ENCODE results near the gene GFY. TPM values are rescaled to one million over a fixed set of nuclear protein-coding genes. Genes with fewer than 3 reads are reported as not detected.

The GFY gene
- total RNA-seq, 2 donors from 2014 or later = 0.18 TPM; not detected in 1

GRCh38 chr19:49468199-49468598 is 43.0 kb downstream of the GFY start:
- Histone ChIP-seq H3K9ac (ENCODE audit: extremely low read depth, low read length, poor library complexity, severe bottlenecking) (no peak overlapping the region), H3K27me3 (ENCODE audit: control insufficient read depth, insufficient read depth, low read length, poor library complexity, severe bottlenecking) (no peaks in the 10 kb centered on the region), H3K4me3 (ENCODE audit: low read length) (no peak overlapping the region), H3K36me3 (ENCODE audit: control insufficient read depth, insufficient read depth, low read length) (peaks cover 33% of the 10 kb centered on the region), H3K4me1 (ENCODE audit: control insufficient read depth, insufficient read depth, low read length) (no peaks in the 10 kb centered on the region), H3K27ac (ENCODE audit: low read depth, low read length) (no peak overlapping the region), H3K9me3 (ENCODE audit: control insufficient read depth, low read length) (no peaks in the 10 kb centered on the region)
- 89 to 90% methylated on average over 13 to 19 of the region's 19 CpGs for WGBS, 2 experiments (ENCODE audit: insufficient coverage in 1 of 2, insufficient read length in 1 of 2)
- Mint-ChIP-seq H3K4me1 (no peaks in the 10 kb centered on the region), H3K36me3 (ENCODE audit: low read depth) (peaks cover 27% of the 10 kb centered on the region), H3K9me3 (no peaks in the 10 kb centered on the region), H3K4me3 (no peak overlapping the region), H3K27ac (no peak overlapping the region), H3K27me3 (ENCODE audit: insufficient read depth) (no peaks in the 10 kb centered on the region)
- no peak for DNase-seq
- no peak for TF ChIP-seq CTCF (conservative IDR thresholded peaks at IDR 0.05)

- H3K9me3 Mint-ChIP-seq = no peaks in the 10 kb centered on the region
- peak; percentile 93 for DNase-seq
- no peak for TF ChIP-seq CTCF (conservative IDR thresholded peaks at IDR 0.05)
- Histone ChIP-seq H3K27ac (ENCODE audit: low read depth, low read length) (no peak overlapping the region), H3K9ac (ENCODE audit: extremely low read depth, low read length, poor library complexity, severe bottlenecking) (no peak overlapping the region), H3K36me3 (ENCODE audit: control insufficient read depth, insufficient read depth, low read length) (peaks cover 33% of the 10 kb centered on the region), H3K9me3 (ENCODE audit: control insufficient read depth, low read length) (no peaks in the 10 kb centered on the region), H3K4me3 (ENCODE audit: low read length) (no peak overlapping the region), H3K27me3 (ENCODE audit: control insufficient read depth, insufficient read depth, low read length, poor library complexity, severe bottlenecking) (no peaks in the 10 kb centered on the region), H3K4me1 (ENCODE audit: control insufficient read depth, insufficient read depth, low read length) (no peaks in the 10 kb centered on the region)
- H3K4me3 Mint-ChIP-seq = no peak overlapping the region
- H3K4me1 Mint-ChIP-seq = no peaks in the 10 kb centered on the region
- peak overlapping the region; percentile 49 for H3K27ac Mint-ChIP-seq
- 85 to 90% methylated on average over 9 to 15 of the region's 15 CpGs for WGBS, 2 experiments (ENCODE audit: insufficient coverage in 1 of 2, insufficient read length in 1 of 2)
- H3K27me3 Mint-ChIP-seq (ENCODE audit: insufficient read depth) = no peaks in the 10 kb centered on the region
- peaks cover 27% of the 10 kb centered on the region for H3K36me3 Mint-ChIP-seq (ENCODE audit: low read depth)
Observed at GRCh38 chr19:49468746-49469447, 43.7 kb downstream of the GFY start.

GRCh38 chr19:49469828-49470614 is 44.8 kb downstream of the GFY start:
- Histone ChIP-seq H3K4me1 (ENCODE audit: control insufficient read depth, insufficient read depth, low read length) (no peaks in the 10 kb centered on the region), H3K27ac (ENCODE audit: low read depth, low read length) (no peak overlapping the region), H3K9ac (ENCODE audit: extremely low read depth, low read length, poor library complexity, severe bottlenecking) (no peak overlapping the region), H3K36me3 (ENCODE audit: control insufficient read depth, insufficient read depth, low read length) (peaks cover 30% of the 10 kb centered on the region), H3K27me3 (ENCODE audit: control insufficient read depth, insufficient read depth, low read length, poor library complexity, severe bottlenecking) (peaks cover 6% of the 10 kb centered on the region), H3K4me3 (ENCODE audit: low read length) (no peak overlapping the region), H3K9me3 (ENCODE audit: control insufficient read depth, low read length) (no peaks in the 10 kb centered on the region)
- WGBS, 2 experiments (ENCODE audit: insufficient coverage in 1 of 2, insufficient read length in 1 of 2) = 95 to 96% methylated on average over 15 to 25 of the region's 25 CpGs
- no peak overlapping the region for H3K4me3 Mint-ChIP-seq
- peak; percentile 34 for TF ChIP-seq CTCF (conservative IDR thresholded peaks at IDR 0.05)
- H3K27ac Mint-ChIP-seq = no peak overlapping the region
- no peak for DNase-seq
- H3K9me3 Mint-ChIP-seq = no peaks in the 10 kb centered on the region
- peaks cover 21% of the 10 kb centered on the region for H3K36me3 Mint-ChIP-seq (ENCODE audit: low read depth)
- no peaks in the 10 kb centered on the region for H3K4me1 Mint-ChIP-seq
- H3K27me3 Mint-ChIP-seq (ENCODE audit: insufficient read depth) = peaks cover 6% of the 10 kb centered on the region
